Endodermal cell (in vitro differentiated cells): ENCODE results near the gene CLN6. TPM values are rescaled to one million over a fixed set of nuclear protein-coding genes. Genes with fewer than 3 reads are reported as not detected.

Experiments
- DNase-seq: peaks from one replicate; pipeline ENCODE4 v3.0.0-alpha.2; 2017
- H3K27ac ChIP-seq: 2 replicates; pipeline ENCODE4 v1.5.1; 2013; ENCODE audit warnings: mild to moderate bottlenecking, low read depth, low read length, moderate library complexity
- H3K27me3 ChIP-seq: 2 replicates; pipeline ENCODE4 v1.6.1; 2013; ENCODE audit warnings: mild to moderate bottlenecking, low read length, moderate library complexity; ENCODE audit not compliant: insufficient read depth, control insufficient read depth, poor library complexity, severe bottlenecking
- H3K36me3 ChIP-seq: 2 replicates; pipeline ENCODE4 v1.7.0; 2013; ENCODE audit warnings: mild to moderate bottlenecking, low read length, moderate library complexity; ENCODE audit not compliant: control insufficient read depth, insufficient read depth
- H3K4me1 ChIP-seq: one replicate; pipeline ENCODE4 v1.7.0; 2013; ENCODE audit warnings: low read length; ENCODE audit not compliant: control insufficient read depth, insufficient read depth
- H3K4me3 ChIP-seq: 2 replicates; pipeline ENCODE4 v1.5.1; 2013; ENCODE audit warnings: mild to moderate bottlenecking, low read length, moderate library complexity
- H3K9ac ChIP-seq: 2 replicates; pipeline ENCODE4 v1.6.1; 2013; ENCODE audit warnings: mild to moderate bottlenecking, low read length, moderate library complexity; ENCODE audit not compliant: poor library complexity, severe bottlenecking; ENCODE audit errors: extremely low read depth
- H3K9me3 ChIP-seq: 2 replicates; pipeline ENCODE4 v1.6.1; 2013; ENCODE audit warnings: mild to moderate bottlenecking, low read length, moderate library complexity; ENCODE audit not compliant: control insufficient read depth
- H3K27ac Mint-ChIP-seq: 2 replicates; pipeline ENCODE4 v1.8.0; 2020; ENCODE audit warnings: mixed read lengths
- H3K27me3 Mint-ChIP-seq: 2 replicates; pipeline ENCODE4 v1.8.0; 2021; ENCODE audit warnings: mild to moderate bottlenecking, mixed read lengths; ENCODE audit not compliant: insufficient read depth
- H3K36me3 Mint-ChIP-seq: 2 replicates; pipeline ENCODE4 v1.8.0; 2020; ENCODE audit warnings: low read depth, mixed read lengths
- H3K4me1 Mint-ChIP-seq: 2 replicates; pipeline ENCODE4 v1.8.0; 2020; ENCODE audit warnings: mixed read lengths
- H3K4me3 Mint-ChIP-seq: 2 replicates; pipeline ENCODE4 v1.8.0; 2020; ENCODE audit warnings: mild to moderate bottlenecking, moderate library complexity, mixed read lengths
- H3K9me3 Mint-ChIP-seq: 2 replicates; pipeline ENCODE4 v1.8.0; 2020; ENCODE audit warnings: mild to moderate bottlenecking, mixed read lengths
- CTCF ChIP-seq: fragments of 200-600 bp; sonication (generic); conservative IDR thresholded peaks from 2 replicates; pipeline ENCODE4 v1.5.0; 2021; ENCODE audit warnings: antibody characterized with exemption, mild to moderate bottlenecking
- WGBS, 2 experiments: methylation state at CpG; one replicate each; pipeline versions ENCODE4 v1.1.5 to v1.1.7; 2013; ENCODE audit warnings: missing lambda C conversion rate in 2 of 2, mixed read lengths in 1 of 2; ENCODE audit not compliant: insufficient coverage in 1 of 2, insufficient read length in 1 of 2; 5-methylcytosine and 5-hydroxymethylcytosine counted together
- total RNA-seq, 2 donors: library from RNA; stranded (reverse); fragmentation: NEBNext Ultra II Directional in 1 of 2; extraction: Animal tissue kit (Norgen Biotek cat#: 25700) in 1 of 2; gene quantifications; 2 replicates in 1 of 2; 3 replicates in 1 of 2; pipeline ENCODE4 v1.2.1, GENCODE V29; 2021

CLN6 gene
- total RNA-seq, 2 donors from 2014 or later, result 51.6 to 59.6 TPM

- TF ChIP-seq CTCF, result no peak
- Histone ChIP-seq H3K27me3 (no peaks in the 10 kb centered on the region), H3K27ac (no peak overlapping the region), H3K4me3 (no peak overlapping the region), H3K9ac (no peak overlapping the region), H3K4me1 (peaks cover 5% of the 10 kb centered on the region), H3K36me3 (peaks cover 77% of the 10 kb centered on the region), H3K9me3 (no peaks in the 10 kb centered on the region)
- peaks cover 43% of the 10 kb centered on the region for H3K36me3 Mint-ChIP-seq
- peaks cover 12% of the 10 kb centered on the region for H3K4me1 Mint-ChIP-seq
- H3K9me3 Mint-ChIP-seq, result no peaks in the 10 kb centered on the region
- H3K27me3 Mint-ChIP-seq, result no peaks in the 10 kb centered on the region
- no peak overlapping the region for H3K4me3 Mint-ChIP-seq
- 94 to 100% methylated on average over 5 to 9 of the region's 9 CpGs for WGBS, 2 experiments
- no peak for DNase-seq
- peak overlapping the region; percentile 22 for H3K27ac Mint-ChIP-seq
These were observed 42.0 kb downstream of the CLN6 start for GRCh38 chr15:68187559-68187958.

- H3K27ac Mint-ChIP-seq, result no peak overlapping the region
- peaks cover 37% of the 10 kb centered on the region for H3K36me3 Mint-ChIP-seq
- H3K4me3 Mint-ChIP-seq, result no peak overlapping the region
- no peaks in the 10 kb centered on the region for H3K9me3 ChIP-seq
- DNase-seq, result no peak
- peaks cover 5% of the 10 kb centered on the region for H3K4me1 ChIP-seq
- H3K9me3 Mint-ChIP-seq, result no peaks in the 10 kb centered on the region
- H3K27ac ChIP-seq, result no peak overlapping the region
- H3K36me3 ChIP-seq, result peaks cover 70% of the 10 kb centered on the region
- H3K4me3 ChIP-seq, result no peak overlapping the region
- TF ChIP-seq CTCF, result no peak
- 50 to 89% methylated on average over 2 to 5 of the region's 5 CpGs for WGBS, 2 experiments
- H3K27me3 Mint-ChIP-seq, result no peaks in the 10 kb centered on the region
- H3K4me1 Mint-ChIP-seq, result peaks cover 10% of the 10 kb centered on the region
- no peaks in the 10 kb centered on the region for H3K27me3 ChIP-seq
- no peak overlapping the region for H3K9ac ChIP-seq
These were observed 42.7 kb downstream of the CLN6 start for GRCh38 chr15:68186671-68187397.

- no peak overlapping the region for H3K27ac Mint-ChIP-seq
- no peak for TF ChIP-seq CTCF
These were observed 44.7 kb downstream of the CLN6 start for GRCh38 chr15:68184616-68185480.

More at GRCh38 chr15:68184616-68185480, 44.7 kb downstream of the CLN6 start:
- Histone ChIP-seq H3K27me3 (no peaks in the 10 kb centered on the region), H3K9me3 (no peaks in the 10 kb centered on the region), H3K9ac (no peak overlapping the region), H3K4me3 (no peak overlapping the region), H3K27ac (no peak overlapping the region), H3K36me3 (peaks cover 69% of the 10 kb centered on the region), H3K4me1 (no peaks in the 10 kb centered on the region)
- WGBS, 2 experiments, result 94 to 98% methylated on average over 5 of the region's 5 CpGs
- no peak overlapping the region for H3K4me3 Mint-ChIP-seq
- no peak for DNase-seq
- no peaks in the 10 kb centered on the region for H3K4me1 Mint-ChIP-seq
- H3K27me3 Mint-ChIP-seq, result no peaks in the 10 kb centered on the region
- H3K36me3 Mint-ChIP-seq, result peaks cover 46% of the 10 kb centered on the region
- H3K9me3 Mint-ChIP-seq, result no peaks in the 10 kb centered on the region
